ENCODE measurements around the gene DPAGT1.

- TF ChIP-seq CTCF (IDR thresholded peaks at IDR 0.05) = peak in 3 of 6 experiments; percentile 30 to 39 (median 33)
- TF ChIP-seq POLR2A (IDR thresholded peaks at IDR 0.05) = peak in 1 of 2 donors; percentile 8
These were observed 477 bp downstream of the DPAGT1 start for GRCh38 chr11:119100994-119101758.
